Effector CD4-positive, alpha-beta T cell (primary cell): Measurements from ENCODE around the gene BCAS3.

ENCODE experiments used
- DNase-seq: peaks from one replicate; pipeline ENCODE4 v3.0.0-alpha.2; 2020

BCAS3 gene

DNA sequence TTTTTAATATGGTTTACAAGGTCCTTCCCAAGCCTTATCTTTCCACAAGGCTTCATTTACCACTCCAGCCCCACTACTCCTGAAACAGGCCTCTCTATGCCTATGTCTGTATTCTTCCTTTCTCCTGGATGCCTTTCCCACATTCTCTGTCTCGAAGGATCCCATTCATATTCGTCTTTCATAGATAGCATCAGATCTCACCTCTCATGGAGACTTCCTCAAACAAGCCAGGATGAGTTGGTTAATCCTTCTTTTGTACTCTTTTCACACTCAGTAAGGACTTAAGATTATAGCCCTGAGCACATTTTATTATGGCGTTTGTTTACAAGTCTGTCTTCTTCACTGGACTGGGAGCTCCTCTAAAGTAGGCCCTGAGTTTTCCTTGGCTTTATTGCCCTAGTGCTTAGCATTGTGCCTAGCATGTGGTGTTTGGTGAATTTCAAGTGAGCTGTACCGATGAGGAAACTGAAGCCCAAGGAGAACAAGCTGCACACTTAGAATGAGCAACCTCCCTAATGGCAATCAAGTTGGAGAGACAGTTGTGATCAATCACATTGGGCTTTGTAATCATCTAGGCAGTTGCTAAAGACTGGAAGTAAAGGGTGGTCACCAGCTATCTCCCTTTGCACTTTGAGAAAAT lies 764.6 kb downstream of the BCAS3 start:
- no peak for DNase-seq
